Left lung (tissue), 10 donors: Measurements from ENCODE around the gene SPEF1. TPM values are rescaled to one million over a fixed set of nuclear protein-coding genes. Genes with fewer than 3 reads are reported as not detected.
A peak's percentile ranks its signal among the peaks of the same experiment; 100 is the strongest.

Experiments used
- ATAC-seq: fragments of 200-7000 bp; cut with Tn5 transposase; one replicate; pipeline ENCODE4 v1.9.1; 2020; ENCODE audit warnings: moderate library complexity
- DNase-seq, 4 donors: peaks; one replicate each; pipeline ENCODE4 v3.0.0-alpha.2; 2013 to 2020
- H3K27ac ChIP-seq, 2 donors: fragments of 200-600 bp; sonication (generic) in 1 of 2; one replicate each; pipeline versions ENCODE4 v1.5.0 to v1.8.0; 2020 to 2021
- H3K27me3 ChIP-seq, 2 donors: fragments of 200-600 bp; sonication (generic) in 1 of 2; one replicate each; pipeline versions ENCODE4 v1.5.0 to v1.8.0; 2020 to 2021
- H3K36me3 ChIP-seq, 2 donors: fragments of 200-600 bp; sonication (generic) in 1 of 2; one replicate each; pipeline versions ENCODE4 v1.5.0 to v1.8.0; 2020 to 2021
- H3K4me1 ChIP-seq, 2 donors: fragments of 200-600 bp; one replicate each; pipeline ENCODE4 v1.8.0; 2021
- H3K4me3 ChIP-seq, 2 donors: fragments of 200-600 bp; sonication (generic) in 1 of 2; one replicate each; pipeline versions ENCODE4 v1.5.0 to v1.8.0; 2020 to 2021; ENCODE audit warnings: mild to moderate bottlenecking in 1 of 2
- H3K9me3 ChIP-seq, 2 donors: fragments of 200-600 bp; sonication (generic) in 1 of 2; one replicate each; pipeline versions ENCODE4 v1.5.0 to v1.8.0; 2020 to 2021
- intact Hi-C, 2 donors: fragments of 100-400 bp; cut with DNase I; formaldehyde crosslinking; loops; one replicate each; pipeline versions ENCODE4 v1.11.2 to v1.14.2; 2022
- polyA plus RNA-seq, 6 donors: library from polyadenylated mRNA; unstranded; fragments of 120-200 nt; gene quantifications; one replicate each; pipeline ENCODE4 v1.2.1, GENCODE V29; 2013; ENCODE audit not compliant: insufficient read length in 6 of 6
- total RNA-seq, 2 donors: library from RNA; stranded (reverse); fragmentation: NEBNext Ultra II Directional; extraction: Animal tissue kit (Norgen Biotek cat#: 25700); gene quantifications; one replicate each; pipeline ENCODE4 v1.2.1, GENCODE V29; 2021
- TF ChIP-seq, protein P1 (sequence below), 2 donors: fragments of 200-600 bp; sonication (generic) in 1 of 2; IDR thresholded peaks; one replicate each; pipeline versions ENCODE4 v1.5.0 to v1.8.0; 2021; ENCODE audit warnings: antibody characterized with exemption in 2 of 2
- donor health status: DM: no; HTN: yes; CAD: no.
- donor health status: DM: no; HTN: no; CAD: no.

The SPEF1 gene
- total and polyA plus RNA-seq, 8 donors = 0.26 to 4.0 (median 1.9) TPM

DNA sequence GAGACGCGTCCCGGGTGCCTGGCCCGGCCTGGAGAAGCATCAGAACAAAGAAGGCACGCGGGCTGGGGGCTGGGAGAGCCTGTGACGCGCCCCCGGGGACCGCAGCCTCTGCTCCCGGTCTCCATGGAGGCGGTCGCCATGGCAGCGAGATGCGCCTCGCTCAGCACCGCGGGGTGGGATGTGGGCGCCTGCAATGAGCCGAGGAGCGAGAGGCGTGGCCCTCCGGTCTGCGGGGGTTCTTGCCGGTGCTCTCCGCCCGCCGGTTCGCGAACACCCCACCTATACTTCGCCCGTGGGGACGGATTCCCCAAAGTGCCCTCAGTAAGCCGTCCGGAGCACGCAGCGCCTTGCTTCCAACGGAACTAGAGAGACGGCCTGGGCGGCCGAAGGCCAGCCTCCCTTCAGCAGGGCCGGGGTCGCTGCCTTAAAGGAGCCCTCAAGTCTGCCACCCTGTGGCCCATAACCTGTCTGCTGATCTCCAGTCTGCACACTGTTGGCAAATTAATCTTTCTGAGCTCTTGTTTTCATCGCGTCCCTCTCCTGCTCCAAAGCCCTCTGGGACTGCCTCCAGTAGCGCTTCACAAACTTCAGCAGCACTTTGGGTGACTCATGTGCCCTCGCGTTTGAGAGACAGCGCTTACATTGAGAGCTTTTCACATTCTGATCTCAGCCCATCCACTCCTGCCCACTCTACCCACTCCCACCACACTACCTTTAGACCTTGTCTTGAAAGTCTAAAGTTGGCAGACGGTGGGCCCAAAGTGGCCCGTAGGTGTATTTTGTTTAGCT is 12.7 kb downstream of the SPEF1 start:
- ATAC-seq = peak; percentile 64
- DNase-seq = peak; percentile 73 to 91 (median 78)
- Histone ChIP-seq H3K27ac (peak overlapping the region; percentile 82 to 95), H3K4me3 (peak overlapping the region; percentile 62 to 70), H3K27me3 (no peaks in the 10 kb centered on the region), H3K9me3 (no peaks in the 10 kb centered on the region), H3K4me1 (peaks cover 9 to 51% of the 10 kb centered on the region in 2 donors), H3K36me3 (no peaks in the 10 kb centered on the region)
- TF ChIP-seq, protein P1, sequence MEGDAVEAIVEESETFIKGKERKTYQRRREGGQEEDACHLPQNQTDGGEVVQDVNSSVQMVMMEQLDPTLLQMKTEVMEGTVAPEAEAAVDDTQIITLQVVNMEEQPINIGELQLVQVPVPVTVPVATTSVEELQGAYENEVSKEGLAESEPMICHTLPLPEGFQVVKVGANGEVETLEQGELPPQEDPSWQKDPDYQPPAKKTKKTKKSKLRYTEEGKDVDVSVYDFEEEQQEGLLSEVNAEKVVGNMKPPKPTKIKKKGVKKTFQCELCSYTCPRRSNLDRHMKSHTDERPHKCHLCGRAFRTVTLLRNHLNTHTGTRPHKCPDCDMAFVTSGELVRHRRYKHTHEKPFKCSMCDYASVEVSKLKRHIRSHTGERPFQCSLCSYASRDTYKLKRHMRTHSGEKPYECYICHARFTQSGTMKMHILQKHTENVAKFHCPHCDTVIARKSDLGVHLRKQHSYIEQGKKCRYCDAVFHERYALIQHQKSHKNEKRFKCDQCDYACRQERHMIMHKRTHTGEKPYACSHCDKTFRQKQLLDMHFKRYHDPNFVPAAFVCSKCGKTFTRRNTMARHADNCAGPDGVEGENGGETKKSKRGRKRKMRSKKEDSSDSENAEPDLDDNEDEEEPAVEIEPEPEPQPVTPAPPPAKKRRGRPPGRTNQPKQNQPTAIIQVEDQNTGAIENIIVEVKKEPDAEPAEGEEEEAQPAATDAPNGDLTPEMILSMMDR (IDR thresholded peaks at IDR 0.05) = peak; percentile 31 to 40
- intact Hi-C loops = no loop called here

DNA sequence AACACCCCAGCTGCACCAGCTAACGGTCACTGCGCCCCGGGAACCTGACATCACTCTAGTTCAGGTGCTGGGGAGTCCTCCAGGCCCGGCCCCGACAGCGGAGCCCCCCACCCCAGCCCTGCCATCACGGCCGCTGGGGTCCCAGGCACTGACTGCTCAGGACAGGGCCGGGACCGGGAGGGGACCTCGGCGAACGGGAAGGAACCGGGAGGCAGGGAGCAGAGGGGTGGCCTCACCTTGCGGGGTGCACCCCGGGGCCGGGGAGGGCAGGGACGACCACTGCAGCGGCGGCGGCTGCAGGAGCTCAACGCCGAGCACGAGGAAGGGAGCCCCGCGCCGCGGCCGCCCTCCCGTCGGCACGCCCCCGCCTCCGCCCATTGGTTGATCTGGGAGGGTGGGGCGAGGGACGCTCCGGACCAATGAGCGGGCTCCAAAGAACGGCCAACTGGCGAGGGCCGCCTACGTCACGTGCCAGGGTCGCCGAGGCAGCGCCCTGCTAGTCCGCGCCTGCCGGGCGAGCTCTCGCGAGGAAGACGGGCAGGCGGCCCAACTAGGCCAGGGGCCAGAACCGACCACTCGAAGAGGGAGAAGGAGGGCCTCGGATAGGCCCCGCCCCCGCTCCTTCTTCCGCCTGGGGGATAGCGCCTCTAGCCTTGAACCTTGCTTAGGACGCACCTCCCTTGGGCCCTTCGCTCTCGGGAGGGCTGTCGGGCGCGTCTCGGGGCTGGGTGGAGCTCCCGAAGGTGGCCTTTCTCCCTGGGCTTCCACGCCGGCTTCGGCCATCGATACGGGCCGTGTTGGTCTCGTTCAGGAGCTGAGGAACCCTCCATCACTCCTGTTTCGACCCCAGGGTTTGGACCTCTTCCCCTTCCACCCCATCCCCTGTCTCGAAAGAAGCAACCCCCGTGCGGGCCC is 13.6 kb downstream of the SPEF1 start, which contains the start of gene ADISSP:
Gene ADISSP (minus strand): TSS at position 327 of the 915 bp plus-strand sequence. CDS start 7,653 bp downstream, outside the sequence.
- intact Hi-C loops = no loop called here
- TF ChIP-seq, protein P1 (IDR thresholded peaks at IDR 0.05) = no peak
- peaks cover 9 to 52% of the 10 kb centered on the region in 2 donors for H3K4me1 ChIP-seq
- ATAC-seq (peak; percentile 96), DNase-seq (peak; percentile 98 to 100 (median 99))
- H3K27me3 ChIP-seq = no peaks in the 10 kb centered on the region
- H3K4me3 ChIP-seq = peak within 1 kb of the TSS; percentile 62 to 70
- peak within 1 kb of the TSS; percentile 82 to 95 for H3K27ac ChIP-seq
- H3K9me3 ChIP-seq = no peaks in the 10 kb centered on the region
- H3K36me3 ChIP-seq = no peaks in the 10 kb centered on the region

DNA sequence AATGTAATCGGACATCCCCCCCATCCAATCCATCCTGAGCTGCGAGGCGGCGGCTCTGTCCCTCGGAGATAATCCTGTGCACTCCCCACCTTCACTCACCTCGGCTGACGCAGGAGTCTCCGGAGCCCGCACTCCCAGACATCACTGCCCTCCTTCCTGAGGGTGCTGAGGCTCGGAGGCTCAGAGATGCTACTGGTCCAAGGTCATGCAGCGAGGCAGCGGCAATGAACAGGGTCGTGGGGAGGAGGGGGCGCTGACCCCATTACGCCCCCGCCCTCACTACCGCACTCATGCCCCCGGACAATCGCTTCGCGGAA is 14.2 kb downstream of the SPEF1 start:
- no peak for ATAC-seq
- TF ChIP-seq, protein P1 (IDR thresholded peaks at IDR 0.05) = no peak

DNA sequence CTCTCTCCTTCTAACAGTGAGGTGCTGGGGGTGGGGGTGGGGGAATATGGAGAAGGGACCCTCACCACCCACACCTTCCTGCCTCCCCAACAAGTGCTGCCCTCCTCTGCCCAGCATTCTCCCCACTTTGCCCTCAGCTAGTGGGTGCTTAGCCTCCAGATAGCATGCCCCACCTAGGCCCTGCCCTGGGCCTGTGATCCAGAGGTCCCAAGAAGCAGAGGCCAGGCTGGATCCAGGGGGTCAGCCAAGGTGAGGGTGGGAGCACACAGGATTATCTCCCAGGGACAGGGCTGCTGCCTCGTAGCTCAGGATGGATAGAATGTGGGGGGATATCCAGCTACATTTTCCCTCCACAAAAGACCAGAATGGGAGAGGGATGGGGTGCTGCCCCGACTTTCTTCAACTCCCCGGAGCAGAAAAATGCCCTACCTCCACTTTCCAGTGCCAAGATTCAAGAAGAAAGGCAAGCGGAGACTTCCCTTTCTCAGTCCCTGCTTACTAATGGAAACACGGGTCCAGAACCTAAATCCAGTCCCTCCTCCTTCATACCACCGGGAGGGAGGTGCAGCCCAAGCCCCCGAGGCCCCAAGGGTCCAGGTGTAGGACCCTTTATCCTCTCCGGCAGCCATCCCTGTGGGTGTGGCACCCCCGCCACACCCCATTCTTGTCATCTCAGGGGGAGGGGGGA is 14.7 kb downstream of the SPEF1 start:
- peak overlapping the region; percentile 62 to 70 for H3K4me3 ChIP-seq
- DNase-seq = no peak
- H3K27ac ChIP-seq = no peak overlapping the region
- no peak for ATAC-seq
- no peaks in the 10 kb centered on the region for H3K9me3 ChIP-seq
- no peaks in the 10 kb centered on the region for H3K27me3 ChIP-seq
- intact Hi-C loops = no loop called here
- TF ChIP-seq, protein P1 (IDR thresholded peaks at IDR 0.05) = no peak
- H3K36me3 ChIP-seq = no peaks in the 10 kb centered on the region
- H3K4me1 ChIP-seq = peaks cover 9 to 52% of the 10 kb centered on the region in 2 donors

More for the DNA sequence above, 14.2 kb downstream of the SPEF1 start:
- Histone ChIP-seq H3K27me3 (no peaks in the 10 kb centered on the region), H3K4me3 (peak overlapping the region; percentile 62 to 70), H3K9me3 (no peaks in the 10 kb centered on the region), H3K36me3 (no peaks in the 10 kb centered on the region), H3K4me1 (peaks cover 9 to 52% of the 10 kb centered on the region in 2 donors), H3K27ac (peak overlapping the region in 1 of 2 donors; percentile 95)
- intact Hi-C loops = no loop called here
- DNase-seq = peak in 2 of 4 donors; percentile 43 to 75
